ENCODE measurements around the gene HBP1.

Gene HBP1

DNA sequence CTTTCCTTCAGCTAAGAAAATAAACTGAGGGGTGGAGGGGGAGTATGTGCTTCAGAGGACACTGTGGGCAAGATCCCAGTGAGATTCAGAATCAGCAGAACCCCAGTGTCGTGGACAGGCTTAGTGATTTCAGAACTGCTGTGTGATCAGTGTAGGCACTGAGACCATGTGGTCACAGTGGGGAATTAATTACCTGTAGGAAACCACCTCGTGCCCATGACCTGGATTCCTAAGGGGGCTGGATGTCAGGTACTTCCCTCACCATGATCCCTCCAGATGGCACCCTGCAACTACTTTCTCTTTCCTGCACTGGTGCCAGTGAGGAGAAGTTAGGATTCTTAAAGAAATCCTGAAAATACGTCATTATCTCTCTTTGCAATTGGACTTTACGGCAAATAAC lies 64.4 kb downstream of the HBP1 start:
- TF ChIP-seq, protein P1, sequence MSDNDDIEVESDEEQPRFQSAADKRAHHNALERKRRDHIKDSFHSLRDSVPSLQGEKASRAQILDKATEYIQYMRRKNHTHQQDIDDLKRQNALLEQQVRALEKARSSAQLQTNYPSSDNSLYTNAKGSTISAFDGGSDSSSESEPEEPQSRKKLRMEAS (IDR thresholded peaks at IDR 0.05; ENCODE audit: low read depth, low read length): no peak
- TF ChIP-seq, protein P2, sequence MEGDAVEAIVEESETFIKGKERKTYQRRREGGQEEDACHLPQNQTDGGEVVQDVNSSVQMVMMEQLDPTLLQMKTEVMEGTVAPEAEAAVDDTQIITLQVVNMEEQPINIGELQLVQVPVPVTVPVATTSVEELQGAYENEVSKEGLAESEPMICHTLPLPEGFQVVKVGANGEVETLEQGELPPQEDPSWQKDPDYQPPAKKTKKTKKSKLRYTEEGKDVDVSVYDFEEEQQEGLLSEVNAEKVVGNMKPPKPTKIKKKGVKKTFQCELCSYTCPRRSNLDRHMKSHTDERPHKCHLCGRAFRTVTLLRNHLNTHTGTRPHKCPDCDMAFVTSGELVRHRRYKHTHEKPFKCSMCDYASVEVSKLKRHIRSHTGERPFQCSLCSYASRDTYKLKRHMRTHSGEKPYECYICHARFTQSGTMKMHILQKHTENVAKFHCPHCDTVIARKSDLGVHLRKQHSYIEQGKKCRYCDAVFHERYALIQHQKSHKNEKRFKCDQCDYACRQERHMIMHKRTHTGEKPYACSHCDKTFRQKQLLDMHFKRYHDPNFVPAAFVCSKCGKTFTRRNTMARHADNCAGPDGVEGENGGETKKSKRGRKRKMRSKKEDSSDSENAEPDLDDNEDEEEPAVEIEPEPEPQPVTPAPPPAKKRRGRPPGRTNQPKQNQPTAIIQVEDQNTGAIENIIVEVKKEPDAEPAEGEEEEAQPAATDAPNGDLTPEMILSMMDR (IDR thresholded peaks at IDR 0.05; ENCODE audit: low read depth, low read length): no peak
- TF ChIP-seq MYC (IDR thresholded peaks at IDR 0.05; ENCODE audit: low read depth, low read length) (no peak), POLR2A (IDR thresholded peaks at IDR 0.05; ENCODE audit: extremely low read depth, insufficient read length) (no peak)
- H3K4me3 ChIP-seq (ENCODE audit: low read depth, low read length): no peak overlapping the region
- no peak for DNase-seq (ENCODE audit: low read depth)

DNA sequence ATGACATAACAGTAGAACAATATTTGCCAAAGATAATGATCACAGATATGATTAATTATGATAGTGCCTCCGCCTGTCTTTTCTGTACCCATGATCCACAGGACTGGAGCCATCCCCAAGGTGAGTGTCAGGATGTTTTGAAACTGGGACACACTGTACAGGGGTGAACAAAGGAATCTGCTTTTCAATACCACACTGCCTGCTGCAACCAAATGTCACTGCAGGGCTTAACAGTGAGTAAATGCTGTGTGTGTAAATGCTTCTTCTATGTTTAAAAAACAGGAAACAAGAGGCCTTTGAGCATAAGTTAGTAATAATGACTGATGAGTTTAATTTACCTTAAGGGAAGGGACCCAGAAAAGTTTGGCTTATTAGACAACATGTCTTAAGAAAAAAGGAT lies 65.2 kb downstream of the HBP1 start:
- TF ChIP-seq MYC (IDR thresholded peaks at IDR 0.05; ENCODE audit: low read depth, low read length): no peak
- TF ChIP-seq, protein P1 (IDR thresholded peaks at IDR 0.05; ENCODE audit: low read depth, low read length): no peak
- no peak for TF ChIP-seq POLR2A (IDR thresholded peaks at IDR 0.05; ENCODE audit: extremely low read depth, insufficient read length)
- TF ChIP-seq, protein P2 (IDR thresholded peaks at IDR 0.05; ENCODE audit: low read depth, low read length): no peak
- no peak overlapping the region for H3K4me3 ChIP-seq (ENCODE audit: low read depth, low read length)
- DNase-seq (ENCODE audit: low read depth): no peak

DNA sequence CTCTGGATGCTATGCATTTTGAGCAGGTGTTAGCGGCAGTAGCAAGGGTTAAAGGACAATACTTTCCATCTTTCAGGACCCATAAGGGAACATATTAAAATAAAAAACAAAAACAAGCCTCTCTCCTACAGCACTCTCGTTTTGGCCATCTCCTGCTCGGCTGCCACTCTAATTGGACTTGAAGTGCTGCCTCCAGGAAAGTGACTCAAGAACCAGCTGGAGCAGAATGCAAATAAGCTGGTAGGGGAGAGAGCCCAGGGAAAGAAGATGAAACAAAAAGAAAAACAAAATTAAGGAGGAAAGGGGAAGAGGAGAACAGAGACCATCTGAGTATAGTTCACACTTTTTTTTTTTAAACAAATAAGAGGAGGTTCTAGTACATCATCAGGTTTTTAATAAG lies 65.6 kb downstream of the HBP1 start:
- H3K4me3 ChIP-seq (ENCODE audit: low read depth, low read length): no peak overlapping the region
- no peak for DNase-seq (ENCODE audit: low read depth)
- TF ChIP-seq, protein P2 (IDR thresholded peaks at IDR 0.05; ENCODE audit: low read depth, low read length): no peak
- TF ChIP-seq, protein P1 (IDR thresholded peaks at IDR 0.05; ENCODE audit: low read depth, low read length): no peak
- TF ChIP-seq POLR2A (IDR thresholded peaks at IDR 0.05; ENCODE audit: extremely low read depth, insufficient read length) (no peak), MYC (IDR thresholded peaks at IDR 0.05; ENCODE audit: low read depth, low read length) (no peak)

DNA sequence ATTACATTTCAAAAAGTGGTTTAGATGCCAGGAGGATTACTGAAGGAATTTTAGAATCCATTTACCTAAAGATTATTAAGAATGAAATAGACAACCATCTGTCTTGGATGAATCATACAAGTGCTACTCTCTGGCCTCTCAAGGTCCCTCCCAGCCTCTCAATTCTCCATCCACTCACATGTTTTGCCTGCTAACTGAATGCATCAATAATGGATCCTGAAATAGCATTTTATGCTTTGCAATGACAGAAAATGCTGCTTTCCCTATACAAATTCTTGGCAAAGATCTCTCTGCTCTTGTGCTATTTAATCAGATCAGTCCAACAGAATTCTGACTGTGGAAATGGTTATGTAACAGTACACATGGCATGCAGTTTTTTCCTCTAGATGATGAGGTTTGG lies 68.1 kb downstream of the HBP1 start:
- TF ChIP-seq, protein P1 (IDR thresholded peaks at IDR 0.05; ENCODE audit: low read depth, low read length): no peak
- TF ChIP-seq, protein P2 (IDR thresholded peaks at IDR 0.05; ENCODE audit: low read depth, low read length): no peak
- TF ChIP-seq MYC (IDR thresholded peaks at IDR 0.05; ENCODE audit: low read depth, low read length): no peak
- no peak for TF ChIP-seq POLR2A (IDR thresholded peaks at IDR 0.05; ENCODE audit: extremely low read depth, insufficient read length)
- no peak for DNase-seq (ENCODE audit: low read depth)
- H3K4me3 ChIP-seq (ENCODE audit: low read depth, low read length): no peak overlapping the region

DNA sequence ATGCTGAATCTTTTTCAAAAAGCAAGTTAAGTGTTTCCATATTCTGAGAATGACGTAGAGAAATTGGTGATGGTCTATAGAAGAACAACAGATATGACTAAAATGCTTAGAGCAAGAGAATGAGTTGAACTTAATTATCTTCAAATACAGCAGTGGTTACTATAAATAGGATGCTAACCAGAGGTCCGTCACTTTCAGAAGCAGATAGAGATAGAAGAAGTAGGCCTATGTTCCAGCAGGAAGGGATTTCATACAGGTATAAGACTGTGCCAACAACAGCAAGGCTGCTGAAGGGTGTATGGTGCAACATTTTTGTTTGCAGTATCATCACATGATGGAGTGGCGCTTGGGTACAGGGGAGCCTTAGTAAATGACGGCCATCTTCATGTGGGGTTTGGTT lies 68.6 kb downstream of the HBP1 start:
- DNase-seq (ENCODE audit: low read depth): no peak
- TF ChIP-seq POLR2A (IDR thresholded peaks at IDR 0.05; ENCODE audit: extremely low read depth, insufficient read length): no peak
- no peak for TF ChIP-seq MYC (IDR thresholded peaks at IDR 0.05; ENCODE audit: low read depth, low read length)
- TF ChIP-seq, protein P2 (IDR thresholded peaks at IDR 0.05; ENCODE audit: low read depth, low read length): no peak
- TF ChIP-seq, protein P1 (IDR thresholded peaks at IDR 0.05; ENCODE audit: low read depth, low read length): no peak
- H3K4me3 ChIP-seq (ENCODE audit: low read depth, low read length): no peak overlapping the region

DNA sequence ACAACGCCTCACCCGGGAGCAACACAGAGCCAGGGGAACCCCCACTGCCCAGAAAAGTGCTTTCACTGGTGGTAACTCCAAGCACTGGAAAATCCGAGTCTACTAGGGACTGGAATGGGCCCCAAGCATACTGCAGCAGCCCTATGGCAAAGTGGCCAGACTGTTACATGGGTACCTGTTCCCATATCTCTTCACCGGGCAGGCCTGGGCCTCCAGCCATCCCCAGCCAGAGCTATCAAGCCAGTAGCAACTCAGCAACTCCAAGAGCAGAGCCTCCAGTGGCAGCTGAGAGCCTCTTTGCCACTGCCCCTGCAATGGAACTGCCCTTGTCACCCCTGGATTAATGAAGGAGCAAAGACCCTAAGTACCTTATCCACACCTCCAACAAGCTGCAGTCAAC lies 73.5 kb downstream of the HBP1 start:
- DNase-seq (ENCODE audit: low read depth): no peak

More for the DNA sequence above, 73.5 kb downstream of the HBP1 start:
- TF ChIP-seq POLR2A (IDR thresholded peaks at IDR 0.05; ENCODE audit: extremely low read depth, insufficient read length) (no peak), MYC (IDR thresholded peaks at IDR 0.05; ENCODE audit: low read depth, low read length) (no peak)
- TF ChIP-seq, protein P2 (IDR thresholded peaks at IDR 0.05; ENCODE audit: low read depth, low read length): no peak
- TF ChIP-seq, protein P1 (IDR thresholded peaks at IDR 0.05; ENCODE audit: low read depth, low read length): no peak
- no peak overlapping the region for H3K4me3 ChIP-seq (ENCODE audit: low read depth, low read length)

All from NB4 (cell line).